Parathyroid adenoma (tissue), 2 donors: ENCODE measurements around the gene HNRNPM.

Experiments used
- H2AFZ ChIP-seq: fragments of 300-600 bp; sonication (generic); one replicate; pipeline ENCODE4 v1.7.0; 2017; ENCODE audit warnings: antibody characterized with exemption, mild to moderate bottlenecking
- H3K27ac ChIP-seq: fragments of 300-600 bp; sonication (generic); one replicate; pipeline ENCODE4 v1.7.0; 2017
- H3K27me3 ChIP-seq: fragments of 300-600 bp; sonication (generic); one replicate; pipeline ENCODE4 v1.7.0; 2017; ENCODE audit warnings: low read length; ENCODE audit not compliant: control insufficient read depth, insufficient read depth
- H3K36me3 ChIP-seq: fragments of 300-600 bp; sonication (generic); one replicate; pipeline ENCODE4 v1.7.0; 2017; ENCODE audit warnings: low read length; ENCODE audit not compliant: control insufficient read depth, insufficient read depth
- H3K4me1 ChIP-seq: fragments of 300-600 bp; sonication (generic); one replicate; pipeline ENCODE4 v1.7.0; 2017; ENCODE audit warnings: control low read depth
- H3K4me2 ChIP-seq: fragments of 300-600 bp; sonication (generic); one replicate; pipeline ENCODE4 v1.7.0; 2017; ENCODE audit warnings: low read length
- H3K4me3 ChIP-seq: fragments of 300-600 bp; sonication (generic); one replicate; pipeline ENCODE4 v1.7.0; 2017; ENCODE audit warnings: low read depth, low read length
- H3K79me2 ChIP-seq: fragments of 300-600 bp; sonication (generic); one replicate; pipeline ENCODE4 v1.7.0; 2017; ENCODE audit warnings: control low read depth
- H3K9ac ChIP-seq: fragments of 300-600 bp; sonication (generic); one replicate; pipeline ENCODE4 v1.7.0; 2017; ENCODE audit warnings: mild to moderate bottlenecking
- H3K9me3 ChIP-seq: fragments of 300-600 bp; sonication (generic); one replicate; pipeline ENCODE4 v1.7.0; 2017; ENCODE audit warnings: low read length; ENCODE audit not compliant: control insufficient read depth
- TF ChIP-seq, protein P1 (sequence below): fragments of 300-600 bp; sonication (generic); IDR thresholded peaks from one replicate; pipeline ENCODE4 v1.7.0; 2017; ENCODE audit warnings: antibody characterized with exemption, mild to moderate bottlenecking
- donor health status: primary hyperparathyroidism.

HNRNPM gene

GRCh38 chr19:8451377-8451776 is 6.6 kb downstream of the HNRNPM start:
- Histone ChIP-seq H3K27ac (no peak overlapping the region), H3K9ac (no peak overlapping the region), H3K4me3 (no peak overlapping the region), H3K36me3 (no peaks in the 10 kb centered on the region), H3K79me2 (peaks cover 82% of the 10 kb centered on the region), H3K27me3 (no peaks in the 10 kb centered on the region), H3K9me3 (no peaks in the 10 kb centered on the region), H2AFZ (no peak overlapping the region), H3K4me2 (no peak overlapping the region), H3K4me1 (peaks cover 42% of the 10 kb centered on the region)
- TF ChIP-seq, protein P1, sequence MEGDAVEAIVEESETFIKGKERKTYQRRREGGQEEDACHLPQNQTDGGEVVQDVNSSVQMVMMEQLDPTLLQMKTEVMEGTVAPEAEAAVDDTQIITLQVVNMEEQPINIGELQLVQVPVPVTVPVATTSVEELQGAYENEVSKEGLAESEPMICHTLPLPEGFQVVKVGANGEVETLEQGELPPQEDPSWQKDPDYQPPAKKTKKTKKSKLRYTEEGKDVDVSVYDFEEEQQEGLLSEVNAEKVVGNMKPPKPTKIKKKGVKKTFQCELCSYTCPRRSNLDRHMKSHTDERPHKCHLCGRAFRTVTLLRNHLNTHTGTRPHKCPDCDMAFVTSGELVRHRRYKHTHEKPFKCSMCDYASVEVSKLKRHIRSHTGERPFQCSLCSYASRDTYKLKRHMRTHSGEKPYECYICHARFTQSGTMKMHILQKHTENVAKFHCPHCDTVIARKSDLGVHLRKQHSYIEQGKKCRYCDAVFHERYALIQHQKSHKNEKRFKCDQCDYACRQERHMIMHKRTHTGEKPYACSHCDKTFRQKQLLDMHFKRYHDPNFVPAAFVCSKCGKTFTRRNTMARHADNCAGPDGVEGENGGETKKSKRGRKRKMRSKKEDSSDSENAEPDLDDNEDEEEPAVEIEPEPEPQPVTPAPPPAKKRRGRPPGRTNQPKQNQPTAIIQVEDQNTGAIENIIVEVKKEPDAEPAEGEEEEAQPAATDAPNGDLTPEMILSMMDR: no peak

- Histone ChIP-seq H3K4me3 (no peak overlapping the region), H3K9me3 (no peaks in the 10 kb centered on the region), H3K36me3 (no peaks in the 10 kb centered on the region), H3K9ac (no peak overlapping the region), H3K4me2 (no peak overlapping the region), H3K4me1 (peaks cover 44% of the 10 kb centered on the region), H3K27ac (no peak overlapping the region), H2AFZ (no peak overlapping the region), H3K79me2 (peaks cover 82% of the 10 kb centered on the region), H3K27me3 (no peaks in the 10 kb centered on the region)
- TF ChIP-seq, protein P1: no peak
Observed at GRCh38 chr19:8451885-8452284, 7.1 kb downstream of the HNRNPM start.

- TF ChIP-seq, protein P1: no peak
- H2AFZ ChIP-seq: no peak overlapping the region
- H3K4me3 ChIP-seq: no peak overlapping the region
- peaks cover 46% of the 10 kb centered on the region for H3K4me1 ChIP-seq
- H3K4me2 ChIP-seq: no peak overlapping the region
- peaks cover 83% of the 10 kb centered on the region for H3K79me2 ChIP-seq
- no peaks in the 10 kb centered on the region for H3K36me3 ChIP-seq
- H3K27me3 ChIP-seq: no peaks in the 10 kb centered on the region
- no peak overlapping the region for H3K27ac ChIP-seq
- H3K9me3 ChIP-seq: no peaks in the 10 kb centered on the region
- no peak overlapping the region for H3K9ac ChIP-seq
Observed at GRCh38 chr19:8452446-8453123, 7.8 kb downstream of the HNRNPM start.

DNA sequence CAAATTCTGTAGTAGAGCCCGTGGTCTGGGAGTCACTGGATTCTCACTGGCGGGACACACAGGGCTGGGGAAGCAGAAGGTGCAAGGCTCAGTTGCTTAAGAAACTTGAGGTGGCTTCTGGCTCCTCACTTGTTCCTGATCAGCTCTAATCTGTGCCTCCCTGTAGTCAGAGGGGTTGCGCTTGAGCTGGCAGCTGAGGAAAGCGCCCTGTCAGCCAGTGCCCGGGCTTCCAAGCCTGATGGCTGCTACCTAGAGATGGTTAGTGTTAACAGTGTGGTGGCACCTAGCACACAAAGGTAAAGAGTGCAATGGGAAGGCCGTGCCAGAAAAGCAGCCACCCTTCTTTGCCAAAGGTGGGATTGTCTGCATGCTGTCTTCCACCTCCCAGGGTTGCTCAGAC is 8.8 kb downstream of the HNRNPM start:
- TF ChIP-seq, protein P1: no peak
- Histone ChIP-seq H3K9ac (no peak overlapping the region), H3K27me3 (no peaks in the 10 kb centered on the region), H2AFZ (no peak overlapping the region), H3K9me3 (no peaks in the 10 kb centered on the region), H3K4me3 (no peak overlapping the region), H3K79me2 (peaks cover 84% of the 10 kb centered on the region), H3K27ac (no peak overlapping the region), H3K4me1 (peaks cover 49% of the 10 kb centered on the region), H3K4me2 (peak overlapping the region; percentile 14), H3K36me3 (no peaks in the 10 kb centered on the region)

- Histone ChIP-seq H3K4me2 (no peak overlapping the region), H3K79me2 (peaks cover 85% of the 10 kb centered on the region), H3K36me3 (no peaks in the 10 kb centered on the region), H3K27ac (no peak overlapping the region), H3K9me3 (no peaks in the 10 kb centered on the region), H3K4me1 (peaks cover 51% of the 10 kb centered on the region), H3K27me3 (no peaks in the 10 kb centered on the region), H3K9ac (no peak overlapping the region), H3K4me3 (no peak overlapping the region), H2AFZ (no peak overlapping the region)
- TF ChIP-seq, protein P1: no peak
Observed at GRCh38 chr19:8454218-8454617, 9.4 kb downstream of the HNRNPM start.
